ENCODE measurements around the gene S100A13.

DNA sequence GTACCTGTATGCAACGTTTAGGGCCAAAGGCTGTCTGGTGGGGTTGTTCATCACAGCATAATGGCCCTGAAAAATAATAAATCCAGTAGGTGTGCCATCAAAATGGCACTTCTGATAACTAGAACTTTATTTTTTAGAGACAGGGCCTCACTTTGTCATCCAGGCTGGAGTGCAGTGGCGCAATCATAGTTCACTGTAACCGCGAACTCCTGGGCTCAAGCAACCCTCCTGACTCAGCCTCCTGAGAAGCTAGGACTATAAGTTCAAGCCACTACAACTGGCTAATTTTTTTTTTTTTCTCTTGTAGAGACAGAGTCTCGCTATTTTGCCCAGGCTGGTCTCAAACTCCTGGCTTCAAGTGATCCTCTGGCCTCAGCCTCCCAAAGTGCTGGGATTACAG is 35.9 kb upstream of the S100A13 start:
- no peak for TF ChIP-seq POLR2A (IDR thresholded peaks at IDR 0.05)
- TF ChIP-seq, protein P1, sequence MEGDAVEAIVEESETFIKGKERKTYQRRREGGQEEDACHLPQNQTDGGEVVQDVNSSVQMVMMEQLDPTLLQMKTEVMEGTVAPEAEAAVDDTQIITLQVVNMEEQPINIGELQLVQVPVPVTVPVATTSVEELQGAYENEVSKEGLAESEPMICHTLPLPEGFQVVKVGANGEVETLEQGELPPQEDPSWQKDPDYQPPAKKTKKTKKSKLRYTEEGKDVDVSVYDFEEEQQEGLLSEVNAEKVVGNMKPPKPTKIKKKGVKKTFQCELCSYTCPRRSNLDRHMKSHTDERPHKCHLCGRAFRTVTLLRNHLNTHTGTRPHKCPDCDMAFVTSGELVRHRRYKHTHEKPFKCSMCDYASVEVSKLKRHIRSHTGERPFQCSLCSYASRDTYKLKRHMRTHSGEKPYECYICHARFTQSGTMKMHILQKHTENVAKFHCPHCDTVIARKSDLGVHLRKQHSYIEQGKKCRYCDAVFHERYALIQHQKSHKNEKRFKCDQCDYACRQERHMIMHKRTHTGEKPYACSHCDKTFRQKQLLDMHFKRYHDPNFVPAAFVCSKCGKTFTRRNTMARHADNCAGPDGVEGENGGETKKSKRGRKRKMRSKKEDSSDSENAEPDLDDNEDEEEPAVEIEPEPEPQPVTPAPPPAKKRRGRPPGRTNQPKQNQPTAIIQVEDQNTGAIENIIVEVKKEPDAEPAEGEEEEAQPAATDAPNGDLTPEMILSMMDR (IDR thresholded peaks at IDR 0.05): no peak

All from esophagus squamous epithelium (tissue), 4 donors.